GM12891 (cell line): ENCODE measurements around the gene TMEM86A.

Source experiments
- POLR2A ChIP-seq: IDR thresholded peaks from 2 replicates; pipeline ENCODE4 v1.6.1; 2011; ENCODE audit warnings: low read depth, low read length, control low read depth
- POLR2AphosphoS5 ChIP-seq: IDR thresholded peaks from 2 replicates; pipeline ENCODE4 v1.6.1; 2011; ENCODE audit warnings: low read depth, low read length, control low read depth
- POU2F2 ChIP-seq: IDR thresholded peaks from 2 replicates; pipeline ENCODE4 v1.6.1; 2011; ENCODE audit warnings: low read depth, mild to moderate bottlenecking, control low read depth, low read length, moderate library complexity

DNA sequence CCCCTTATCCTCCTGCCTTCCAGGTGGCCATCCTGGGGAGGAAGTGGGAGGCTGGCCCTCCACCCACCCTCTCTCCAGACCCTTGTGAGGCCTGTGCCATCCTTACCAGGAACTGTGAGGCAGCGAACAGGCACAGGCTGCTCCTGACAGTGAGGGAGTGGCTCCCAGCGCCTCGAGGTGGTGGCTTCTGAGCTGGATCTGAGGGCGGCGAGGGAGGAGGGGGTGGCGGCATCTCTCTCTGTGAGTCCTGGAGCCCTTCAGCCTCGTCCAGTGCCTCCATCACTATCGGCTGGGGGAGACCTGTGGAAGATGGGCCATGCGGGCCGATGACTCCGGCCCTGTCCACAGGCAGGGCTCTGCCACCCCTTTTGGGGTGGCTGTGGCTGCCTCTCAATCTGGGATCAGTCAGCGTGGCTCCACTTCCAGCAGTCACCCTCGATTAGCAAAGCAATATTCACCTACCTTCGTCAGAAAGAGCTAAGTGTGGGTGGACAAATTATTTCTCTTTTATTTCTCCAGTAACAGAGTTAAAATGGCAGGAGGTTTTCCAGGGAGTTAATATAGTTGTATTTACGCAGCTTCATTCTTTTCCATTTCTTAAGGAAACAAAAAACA is 45.4 kb downstream of the TMEM86A start:
- no peak for TF ChIP-seq POLR2A
- TF ChIP-seq POU2F2, result no peak
- no peak for TF ChIP-seq POLR2AphosphoS5
